Measurements from ENCODE around the gene TXLNG.

The TXLNG gene

DNA sequence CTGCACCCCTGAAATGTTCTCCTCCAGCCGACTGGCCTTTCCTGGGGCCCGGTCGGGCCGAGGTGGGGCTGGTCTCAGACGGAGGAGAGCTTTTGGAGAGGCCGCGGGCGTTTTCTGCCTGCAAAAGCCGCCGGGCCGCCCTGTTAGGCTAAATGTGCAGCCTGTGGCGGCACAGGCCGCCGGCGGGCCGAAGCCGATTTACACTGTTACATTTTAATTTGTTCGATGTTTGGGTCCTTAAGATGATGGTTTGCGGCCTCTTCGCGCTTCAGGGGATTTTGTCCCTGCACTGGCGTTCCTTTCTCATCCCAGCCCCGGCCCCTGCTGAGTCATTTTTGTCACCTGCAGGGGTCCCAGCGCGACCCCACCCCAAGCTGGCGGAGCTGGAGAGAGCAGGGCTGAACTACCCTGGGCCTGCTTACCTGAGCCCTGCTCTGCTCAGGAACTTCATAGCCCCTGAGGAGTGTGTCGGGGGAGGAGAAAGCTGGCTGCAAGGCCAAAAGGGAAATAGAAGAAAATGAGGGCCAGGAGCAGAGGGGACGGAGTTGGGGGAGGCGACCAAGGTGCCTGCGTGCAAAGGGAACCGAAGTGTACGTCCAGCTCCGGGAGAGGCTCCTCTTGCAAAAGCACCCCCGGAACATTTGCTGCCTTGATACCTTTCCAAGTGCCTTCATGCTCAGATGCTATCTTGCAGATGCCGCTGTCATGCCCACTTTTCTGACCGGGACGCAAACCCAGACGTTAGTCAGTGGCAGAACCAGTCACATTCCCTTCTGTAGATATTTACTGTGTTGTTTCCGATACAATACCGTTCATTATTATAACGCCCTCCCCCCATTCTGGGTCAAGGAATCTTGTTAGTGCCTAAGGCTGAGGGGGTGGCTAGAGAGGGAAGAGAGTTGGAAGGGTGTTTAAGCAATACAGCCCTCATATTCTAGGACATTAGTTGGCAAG lies 84.9 kb downstream of the TXLNG start:
- no peak overlapping the region for H4K91ac ChIP-seq (ENCODE audit: low read depth, low read length, poor library complexity)
- H3K4ac ChIP-seq (ENCODE audit: low read length) = no peak overlapping the region
- H3K9me3 ChIP-seq (replicated peaks in 1 of 2; ENCODE audit: control insufficient read depth in 2 of 2, insufficient read depth in 1 of 2, low read depth in 1 of 2, low read length in 2 of 2) = no peaks in the 10 kb centered on the region
- H2BK12ac ChIP-seq (ENCODE audit: low read length) = no peak overlapping the region
- peak overlapping the region; percentile 39 for H2BK5ac ChIP-seq (ENCODE audit: low read length)
- H3K79me1 ChIP-seq (ENCODE audit: low read depth, low read length) = no peaks in the 10 kb centered on the region
- peak overlapping the region; percentile 91 for H2AFZ ChIP-seq (ENCODE audit: low read length)
- H2BK120ac ChIP-seq (ENCODE audit: low read depth, low read length) = no peak overlapping the region
- peak overlapping the region; percentile 81 for H3K18ac ChIP-seq (ENCODE audit: low read length)
- peak; percentile 5 for DNase-seq (ENCODE audit: low spot score)
- H3K23ac ChIP-seq (ENCODE audit: low read depth, low read length, poor library complexity) = no peak overlapping the region
- no peak overlapping the region for H2AK5ac ChIP-seq (ENCODE audit: low read depth, low read length)
- H3K36me3 ChIP-seq (replicated peaks in 1 of 2; ENCODE audit: control insufficient read depth in 2 of 2, insufficient read depth in 2 of 2, low read length in 2 of 2) = peaks cover 3 to 27% of the 10 kb centered on the region in 2 donors
- H3K27me3 ChIP-seq (ENCODE audit: control insufficient read depth in 3 of 3, insufficient read depth in 3 of 3, low read depth in 1 of 3, low read length in 3 of 3) = peaks cover 0 to 48% (median 0%) of the 10 kb centered on the region in 3 experiments
- H3K9ac ChIP-seq (ENCODE audit: low read depth, low read length, poor library complexity) = peak overlapping the region; percentile 44
- H3K4me1 ChIP-seq (ENCODE audit: control insufficient read depth in 2 of 2, insufficient read depth in 1 of 2, low read depth in 1 of 2, low read length in 2 of 2) = no peaks in the 10 kb centered on the region
- peak overlapping the region; percentile 57 for H3K4me2 ChIP-seq (ENCODE audit: insufficient read depth, low read length, poor library complexity, severe bottlenecking)
- H4K8ac ChIP-seq (ENCODE audit: low read depth, low read length) = no peak overlapping the region
- no peak overlapping the region for H2BK15ac ChIP-seq (ENCODE audit: low read length)
- no CpG with 5 or more reads among the region's 41 CpGs for WGBS, 2 donors (ENCODE audit: extremely low coverage in 2 of 2, insufficient read length in 2 of 2, insufficient replicate concordance in 1 of 2)
- peak overlapping the region; percentile 92 for H3K27ac ChIP-seq (replicated peaks; ENCODE audit: low read length)
- no peak overlapping the region for H3K14ac ChIP-seq (ENCODE audit: low read length)
- peak overlapping the region; percentile 47 to 76 for H3K4me3 ChIP-seq (ENCODE audit: low read length in 2 of 2)

DNA sequence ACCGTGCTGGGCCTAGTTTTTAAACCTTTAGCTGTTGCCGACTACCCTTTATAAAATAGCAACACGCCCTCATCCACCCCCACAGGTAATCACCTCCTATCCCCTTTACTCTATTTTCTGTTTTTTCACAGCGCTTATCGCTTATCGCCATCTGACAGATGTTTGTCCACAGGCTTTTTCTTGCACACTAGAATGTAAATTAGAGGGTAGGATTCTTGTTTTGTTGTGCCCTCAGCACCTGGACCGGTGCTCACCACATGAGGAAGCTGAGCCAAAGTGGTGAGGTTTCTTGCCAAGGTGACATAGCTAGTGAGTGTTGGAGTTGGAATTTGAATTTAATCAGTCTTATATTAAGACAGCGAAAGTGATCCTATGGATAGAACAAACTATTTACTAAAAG lies 86.8 kb downstream of the TXLNG start:
- no peaks in the 10 kb centered on the region for H3K9me3 ChIP-seq (replicated peaks in 1 of 2; ENCODE audit: control insufficient read depth in 2 of 2, insufficient read depth in 1 of 2, low read depth in 1 of 2, low read length in 2 of 2)
- no peak overlapping the region for H2AK5ac ChIP-seq (ENCODE audit: low read depth, low read length)
- no peak overlapping the region for H2BK5ac ChIP-seq (ENCODE audit: low read length)
- no peaks in the 10 kb centered on the region for H3K4me1 ChIP-seq (ENCODE audit: control insufficient read depth in 2 of 2, insufficient read depth in 1 of 2, low read depth in 1 of 2, low read length in 2 of 2)
- no peak overlapping the region for H2AFZ ChIP-seq (ENCODE audit: low read length)
- H3K4me2 ChIP-seq (ENCODE audit: insufficient read depth, low read length, poor library complexity, severe bottlenecking) = no peak overlapping the region
- no peak overlapping the region for H3K27ac ChIP-seq (replicated peaks; ENCODE audit: low read length)
- no peak overlapping the region for H2BK15ac ChIP-seq (ENCODE audit: low read length)
- no peak overlapping the region for H4K91ac ChIP-seq (ENCODE audit: low read depth, low read length, poor library complexity)
- no CpG with 5 or more reads among the region's 8 CpGs for WGBS, 2 donors (ENCODE audit: extremely low coverage in 2 of 2, insufficient read length in 2 of 2, insufficient replicate concordance in 1 of 2)
- H3K18ac ChIP-seq (ENCODE audit: low read length) = no peak overlapping the region
- H3K23ac ChIP-seq (ENCODE audit: low read depth, low read length, poor library complexity) = no peak overlapping the region
- peaks cover 0 to 67% (median 0%) of the 10 kb centered on the region in 3 experiments for H3K27me3 ChIP-seq (ENCODE audit: control insufficient read depth in 3 of 3, insufficient read depth in 3 of 3, low read depth in 1 of 3, low read length in 3 of 3)
- no peak for DNase-seq (ENCODE audit: low spot score)
- no peak overlapping the region for H3K4me3 ChIP-seq (ENCODE audit: low read length in 2 of 2)
- no peak overlapping the region for H2BK120ac ChIP-seq (ENCODE audit: low read depth, low read length)
- H3K4ac ChIP-seq (ENCODE audit: low read length) = no peak overlapping the region
- no peak overlapping the region for H2BK12ac ChIP-seq (ENCODE audit: low read length)
- H3K36me3 ChIP-seq (replicated peaks in 1 of 2; ENCODE audit: control insufficient read depth in 2 of 2, insufficient read depth in 2 of 2, low read length in 2 of 2) = peaks cover under 1 to 9% of the 10 kb centered on the region in 2 donors
- no peak overlapping the region for H3K14ac ChIP-seq (ENCODE audit: low read length)
- no peak overlapping the region for H3K9ac ChIP-seq (ENCODE audit: low read depth, low read length, poor library complexity)
- H4K8ac ChIP-seq (ENCODE audit: low read depth, low read length) = no peak overlapping the region
- H3K79me1 ChIP-seq (ENCODE audit: low read depth, low read length) = no peaks in the 10 kb centered on the region

DNA sequence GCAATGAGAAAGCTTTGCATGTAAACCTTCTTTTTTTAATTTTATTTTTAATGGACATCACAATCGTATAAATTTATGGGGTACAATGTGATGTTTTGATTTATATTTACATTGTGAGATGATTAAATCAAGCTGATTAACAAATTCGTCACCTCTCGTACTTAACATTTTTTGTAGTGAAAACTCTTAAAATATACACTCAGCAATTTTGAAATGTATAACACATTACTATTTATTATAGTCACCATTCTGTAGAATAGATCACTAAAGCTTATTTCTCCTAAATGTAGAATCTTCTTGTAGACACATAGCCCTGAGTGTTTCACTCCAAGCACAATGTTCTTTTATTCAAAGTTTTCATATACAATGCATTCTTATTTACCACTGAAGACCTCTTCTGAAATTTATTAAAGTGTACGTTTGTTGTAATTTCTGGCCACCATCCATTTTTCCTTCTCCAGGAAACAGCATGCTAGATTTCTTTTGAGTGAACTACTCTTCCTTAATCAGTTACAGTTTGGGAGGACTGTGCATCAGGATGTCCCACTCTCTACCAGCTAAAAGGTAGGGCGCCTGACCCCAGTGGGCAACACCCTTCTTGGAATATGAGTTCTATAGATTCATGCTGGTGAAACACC lies 88.3 kb downstream of the TXLNG start:
- Histone ChIP-seq H3K27ac (replicated peaks; ENCODE audit: low read length) (no peak overlapping the region), H3K9me3 (replicated peaks in 1 of 2; ENCODE audit: control insufficient read depth in 2 of 2, insufficient read depth in 1 of 2, low read depth in 1 of 2, low read length in 2 of 2) (no peaks in the 10 kb centered on the region), H2BK120ac (ENCODE audit: low read depth, low read length) (no peak overlapping the region), H3K4ac (ENCODE audit: low read length) (no peak overlapping the region), H4K91ac (ENCODE audit: low read depth, low read length, poor library complexity) (no peak overlapping the region), H2AFZ (ENCODE audit: low read length) (no peak overlapping the region), H3K4me1 (ENCODE audit: control insufficient read depth in 2 of 2, insufficient read depth in 1 of 2, low read depth in 1 of 2, low read length in 2 of 2) (no peaks in the 10 kb centered on the region), H2AK5ac (ENCODE audit: low read depth, low read length) (no peak overlapping the region), H3K14ac (ENCODE audit: low read length) (no peak overlapping the region), H3K4me2 (ENCODE audit: insufficient read depth, low read length, poor library complexity, severe bottlenecking) (no peak overlapping the region), H3K27me3 (ENCODE audit: control insufficient read depth in 3 of 3, insufficient read depth in 3 of 3, low read depth in 1 of 3, low read length in 3 of 3) (peaks cover 0 to 78% (median 0%) of the 10 kb centered on the region in 3 experiments), H2BK12ac (ENCODE audit: low read length) (no peak overlapping the region), H2BK5ac (ENCODE audit: low read length) (no peak overlapping the region), H3K36me3 (replicated peaks in 1 of 2; ENCODE audit: control insufficient read depth in 2 of 2, insufficient read depth in 2 of 2, low read length in 2 of 2) (no peaks in the 10 kb centered on the region), H3K4me3 (ENCODE audit: low read length in 2 of 2) (no peak overlapping the region), H3K18ac (ENCODE audit: low read length) (no peak overlapping the region), H4K8ac (ENCODE audit: low read depth, low read length) (no peak overlapping the region), H3K9ac (ENCODE audit: low read depth, low read length, poor library complexity) (no peak overlapping the region), H3K23ac (ENCODE audit: low read depth, low read length, poor library complexity) (no peak overlapping the region), H2BK15ac (ENCODE audit: low read length) (no peak overlapping the region), H3K79me1 (ENCODE audit: low read depth, low read length) (no peaks in the 10 kb centered on the region)
- no peak for DNase-seq (ENCODE audit: low spot score)
- WGBS, 2 donors (ENCODE audit: extremely low coverage in 2 of 2, insufficient read length in 2 of 2, insufficient replicate concordance in 1 of 2) = no CpG with 5 or more reads among the region's 5 CpGs

DNA sequence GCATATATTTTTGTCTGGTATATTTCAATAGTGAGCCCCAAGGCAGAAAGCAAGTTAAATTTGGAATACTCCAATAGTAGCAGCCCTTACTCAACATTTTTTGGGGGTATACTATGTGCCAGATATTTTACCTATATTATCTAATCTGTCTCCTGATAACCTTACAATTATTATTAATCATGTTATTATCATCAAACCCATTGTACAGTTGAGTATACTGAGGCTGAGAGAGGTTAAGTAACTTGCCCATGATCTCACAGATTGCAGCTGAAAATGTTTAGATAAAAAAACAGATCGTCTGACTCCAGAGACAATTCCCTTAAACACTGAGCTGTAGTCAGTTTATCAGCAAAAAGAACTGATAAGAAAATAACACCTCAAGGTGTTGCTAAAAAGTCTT lies 90.4 kb downstream of the TXLNG start:
- H3K18ac ChIP-seq (ENCODE audit: low read length) = no peak overlapping the region
- H3K23ac ChIP-seq (ENCODE audit: low read depth, low read length, poor library complexity) = no peak overlapping the region
- no peak overlapping the region for H2AFZ ChIP-seq (ENCODE audit: low read length)
- H3K36me3 ChIP-seq (replicated peaks in 1 of 2; ENCODE audit: control insufficient read depth in 2 of 2, insufficient read depth in 2 of 2, low read length in 2 of 2) = no peaks in the 10 kb centered on the region
- no peak overlapping the region for H4K8ac ChIP-seq (ENCODE audit: low read depth, low read length)
- H3K4me1 ChIP-seq (ENCODE audit: control insufficient read depth in 2 of 2, insufficient read depth in 1 of 2, low read depth in 1 of 2, low read length in 2 of 2) = no peaks in the 10 kb centered on the region
- no peak overlapping the region for H3K4me3 ChIP-seq (ENCODE audit: low read length in 2 of 2)
- H3K27ac ChIP-seq (replicated peaks; ENCODE audit: low read length) = no peak overlapping the region
- H3K79me1 ChIP-seq (ENCODE audit: low read depth, low read length) = no peaks in the 10 kb centered on the region
- H3K9me3 ChIP-seq (replicated peaks in 1 of 2; ENCODE audit: control insufficient read depth in 2 of 2, insufficient read depth in 1 of 2, low read depth in 1 of 2, low read length in 2 of 2) = no peaks in the 10 kb centered on the region
- no peak overlapping the region for H3K9ac ChIP-seq (ENCODE audit: low read depth, low read length, poor library complexity)
- H3K27me3 ChIP-seq (ENCODE audit: control insufficient read depth in 3 of 3, insufficient read depth in 3 of 3, low read depth in 1 of 3, low read length in 3 of 3) = peaks cover 0 to 88% (median 0%) of the 10 kb centered on the region in 3 experiments
- no peak overlapping the region for H3K4ac ChIP-seq (ENCODE audit: low read length)
- H2AK5ac ChIP-seq (ENCODE audit: low read depth, low read length) = no peak overlapping the region
- no peak overlapping the region for H2BK120ac ChIP-seq (ENCODE audit: low read depth, low read length)
- H2BK12ac ChIP-seq (ENCODE audit: low read length) = no peak overlapping the region
- H3K4me2 ChIP-seq (ENCODE audit: insufficient read depth, low read length, poor library complexity, severe bottlenecking) = no peak overlapping the region
- no CpG with 5 or more reads among the region's 1 CpG for WGBS, 2 donors (ENCODE audit: extremely low coverage in 2 of 2, insufficient read length in 2 of 2, insufficient replicate concordance in 1 of 2)
- no peak overlapping the region for H4K91ac ChIP-seq (ENCODE audit: low read depth, low read length, poor library complexity)
- no peak overlapping the region for H2BK5ac ChIP-seq (ENCODE audit: low read length)
- no peak overlapping the region for H3K14ac ChIP-seq (ENCODE audit: low read length)
- H2BK15ac ChIP-seq (ENCODE audit: low read length) = no peak overlapping the region
- no peak for DNase-seq (ENCODE audit: low spot score)

Data from neuronal stem cell (in vitro differentiated cells).